Activated CD4-positive, CD25-positive, alpha-beta regulatory T cell (primary cell): ENCODE data around the gene ATP5MC3.

ENCODE experiments used
- DNase-seq, 4 experiments: peaks; one replicate each; lab custom pipeline; 2025; lab: John Stamatoyannopoulos, UW

Gene ATP5MC3

DNA sequence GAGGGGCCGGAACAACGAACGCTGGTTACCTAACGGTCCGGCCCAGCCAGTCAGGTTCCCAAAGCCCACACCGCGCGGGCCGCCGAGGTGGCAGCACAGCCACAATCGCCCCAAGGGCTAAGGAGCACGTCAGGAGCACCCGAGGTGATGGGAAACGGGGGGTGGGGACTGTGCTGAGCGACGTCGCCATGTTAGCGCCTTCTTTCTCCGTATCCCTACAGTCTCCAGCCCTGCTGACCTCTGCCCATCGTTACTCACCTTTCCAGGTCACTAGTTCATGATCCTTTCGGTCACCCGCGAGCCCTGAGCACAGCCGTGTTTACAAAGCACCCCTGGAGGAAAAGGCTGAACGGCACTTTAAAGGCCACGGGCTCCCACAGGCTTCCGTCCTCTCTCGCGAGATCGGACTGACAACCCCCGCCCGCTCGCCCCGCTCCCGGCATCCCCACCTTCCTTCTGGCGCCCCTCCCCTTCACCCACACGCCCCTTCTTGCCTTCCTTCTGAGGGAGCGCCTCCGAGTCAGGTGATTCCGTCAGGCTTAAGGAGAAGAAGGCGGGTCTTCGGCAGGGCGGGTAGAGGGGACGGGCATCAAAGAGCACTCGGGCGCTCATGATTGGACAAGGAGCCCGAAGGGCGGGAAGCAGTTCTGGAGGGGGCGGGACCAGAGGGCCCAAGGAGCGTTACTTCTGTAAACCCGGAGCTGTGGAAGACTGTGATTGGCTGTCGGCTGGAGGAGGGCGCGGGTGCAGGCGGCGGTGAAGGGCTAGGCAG lies 13.5 kb downstream of the ATP5MC3 start, which contains the start of gene ATF2:
Gene ATF2 (minus strand): TSS at position 412 of the 772 bp plus-strand sequence. CDS start 31,760 bp downstream, outside the sequence.
- DNase-seq, result peak; percentile 93 to 96 (median 94)

- no peak for DNase-seq
These were observed 14.3 kb downstream of the ATP5MC3 start for GRCh38 chr2:175167076-175167791.

- DNase-seq, result no peak
These were observed 15.2 kb downstream of the ATP5MC3 start for GRCh38 chr2:175166216-175166824.

GRCh38 chr2:175164235-175164634 lies 17.3 kb downstream of the ATP5MC3 start:
- DNase-seq, result no peak

GRCh38 chr2:175158894-175159293 lies 22.6 kb downstream of the ATP5MC3 start:
- no peak for DNase-seq

DNA sequence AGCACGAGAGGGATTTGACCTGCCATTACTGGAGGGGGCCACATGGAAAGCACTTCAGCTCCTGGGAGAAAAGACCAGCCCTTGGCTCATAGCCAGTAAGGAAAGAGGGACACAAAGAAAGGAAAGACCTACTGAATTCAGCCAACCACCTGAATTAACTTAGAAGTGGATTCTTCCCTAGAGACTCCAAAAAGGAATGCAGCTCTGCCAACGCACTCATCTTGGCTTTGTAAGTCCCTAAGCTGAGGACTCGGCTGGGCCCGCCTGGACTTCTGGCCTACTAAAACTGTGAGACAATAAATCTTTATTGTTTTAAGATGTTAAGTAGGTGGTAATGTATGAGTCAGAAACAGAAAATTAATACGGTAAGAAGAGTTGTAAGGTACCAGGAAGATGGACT lies 25.0 kb downstream of the ATP5MC3 start:
- no peak for DNase-seq

GRCh38 chr2:175154661-175155082 lies 26.8 kb downstream of the ATP5MC3 start:
- no peak for DNase-seq

DNA sequence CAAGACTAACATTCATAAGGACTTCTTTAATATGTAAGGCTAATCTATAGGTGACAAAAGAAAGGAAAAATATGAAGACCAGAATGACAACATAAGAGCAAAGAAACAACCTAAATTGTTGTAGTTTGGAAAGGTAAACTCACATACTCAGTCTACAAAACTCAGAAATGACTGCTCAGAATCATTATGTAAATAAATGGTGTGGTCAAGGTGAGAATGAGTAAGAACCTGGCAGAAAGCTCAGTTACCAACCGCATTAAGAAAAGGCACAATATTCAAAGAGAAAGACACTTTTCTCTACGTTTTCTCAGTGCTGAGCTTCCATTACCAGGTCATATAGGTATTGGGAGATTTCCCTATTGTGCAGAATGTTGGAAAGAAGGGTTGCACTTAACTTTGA lies 29.3 kb downstream of the ATP5MC3 start:
- no peak for DNase-seq

GRCh38 chr2:175151791-175152190 lies 29.7 kb downstream of the ATP5MC3 start:
- no peak for DNase-seq

- no peak for DNase-seq
These were observed 34.3 kb downstream of the ATP5MC3 start for GRCh38 chr2:175147186-175147585.

DNA sequence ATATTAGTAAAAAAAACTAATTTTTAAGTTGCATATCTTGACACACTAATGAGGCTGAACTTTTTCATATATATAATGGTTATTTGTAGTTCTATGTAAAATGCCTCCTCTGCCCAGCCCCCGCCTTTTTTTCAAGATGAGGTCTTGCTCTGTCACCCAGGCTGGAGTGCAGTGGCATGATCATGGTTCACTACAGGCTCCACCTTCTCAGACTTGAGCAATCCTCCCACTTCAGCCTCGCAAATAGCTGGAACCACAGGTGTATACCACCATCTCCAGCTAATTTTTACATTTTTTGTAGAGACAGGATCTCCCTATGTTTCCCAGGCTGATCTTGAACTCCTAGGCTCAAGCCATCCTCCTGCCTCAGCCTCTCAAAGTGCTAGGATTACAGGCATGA lies 37.8 kb downstream of the ATP5MC3 start:
- DNase-seq, result no peak

DNA sequence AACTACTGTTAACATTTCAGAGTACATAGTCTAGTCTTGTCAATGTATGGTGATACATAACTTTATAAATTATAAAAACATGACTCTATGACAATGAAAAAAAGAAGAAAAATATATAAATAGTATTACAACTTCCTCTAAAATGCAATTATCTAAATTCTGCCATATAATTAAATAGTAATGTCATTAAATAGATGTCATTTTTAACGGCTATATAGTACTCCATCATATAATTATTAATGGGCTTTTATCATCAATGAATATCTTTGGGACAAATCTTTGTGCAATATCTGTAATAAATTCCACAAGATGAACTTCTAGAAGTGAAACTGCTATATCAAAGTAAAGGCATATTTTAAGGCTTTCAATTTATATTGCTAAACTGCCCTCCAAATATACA lies 38.3 kb downstream of the ATP5MC3 start:
- DNase-seq, result no peak

DNA sequence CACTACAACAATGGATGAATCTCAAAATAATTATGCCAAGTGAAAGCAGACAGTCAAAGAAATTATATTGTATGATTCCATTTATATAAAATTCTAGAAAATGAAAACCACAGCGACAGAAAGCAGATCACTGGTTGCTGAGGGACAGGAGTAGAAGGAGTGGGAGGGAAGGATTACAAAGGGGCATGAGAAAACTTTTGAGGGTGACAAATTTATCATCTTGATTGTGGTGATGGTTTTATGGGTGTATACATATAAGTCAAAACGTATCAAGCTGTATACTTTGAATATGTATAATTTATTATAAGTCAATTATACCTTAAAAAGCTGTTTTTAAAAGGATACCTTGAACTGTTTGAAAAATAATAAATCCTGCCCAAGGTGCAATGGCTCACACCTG lies 41.2 kb downstream of the ATP5MC3 start:
- DNase-seq, result no peak

DNA sequence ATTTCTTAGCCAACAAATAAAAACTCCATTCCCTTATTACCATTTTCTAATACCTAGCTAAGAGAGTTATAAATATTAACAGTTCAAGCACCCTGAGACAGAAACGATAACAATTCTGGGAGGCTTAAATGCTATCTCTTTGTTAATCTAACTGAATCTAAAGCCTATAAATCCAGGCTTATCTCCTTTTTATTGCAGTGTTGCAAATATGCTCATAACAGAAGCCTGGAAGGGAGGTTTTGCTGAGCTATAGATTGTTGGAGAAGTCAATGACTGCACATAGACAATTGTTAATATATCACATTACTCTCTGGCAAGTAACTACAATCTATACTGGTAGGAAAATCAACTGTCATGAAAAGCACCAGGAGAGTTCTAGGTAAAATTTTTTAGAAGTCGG lies 43.7 kb downstream of the ATP5MC3 start:
- no peak for DNase-seq

DNA sequence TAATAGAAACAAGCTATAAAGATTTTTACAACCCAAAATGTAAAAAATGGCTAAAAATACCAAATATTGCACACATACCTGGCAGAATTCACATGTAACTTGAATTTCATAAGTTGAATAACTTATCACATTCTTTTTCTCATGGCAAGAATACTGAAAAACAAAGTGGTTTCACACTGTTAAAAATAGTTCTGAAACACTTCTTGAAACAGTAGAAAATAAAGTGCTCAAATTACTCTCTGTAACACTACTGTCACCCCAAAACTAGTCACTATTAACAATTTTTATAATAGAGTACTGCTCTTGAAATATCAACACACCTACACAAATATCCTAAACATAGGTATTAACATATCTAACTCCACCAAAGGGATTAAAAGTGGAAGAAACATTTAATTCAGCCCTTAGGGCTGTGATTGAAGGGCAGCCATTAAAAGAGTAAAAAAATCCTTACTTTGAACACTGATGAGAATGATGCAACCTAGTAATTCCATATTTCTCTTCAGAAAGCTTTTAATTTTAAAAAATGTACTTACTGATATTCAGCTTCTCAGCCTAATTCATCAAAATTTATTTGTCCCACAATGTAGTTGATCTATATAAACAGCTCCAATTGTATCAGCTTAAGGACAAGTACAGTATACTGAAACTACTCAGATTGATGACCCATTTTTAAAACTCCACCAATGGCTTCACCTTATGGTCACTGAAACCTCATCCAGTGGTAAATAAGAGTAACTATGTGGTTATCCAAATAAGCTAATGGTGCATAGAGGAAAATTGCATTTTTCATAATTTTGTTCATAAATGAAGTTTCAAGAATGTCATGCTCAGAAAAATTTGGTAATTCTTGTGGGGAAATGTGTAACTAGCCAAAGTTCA lies 44.9 kb downstream of the ATP5MC3 start:
- DNase-seq, result no peak

GRCh38 chr2:175135862-175136261 lies 45.6 kb downstream of the ATP5MC3 start:
- DNase-seq, result no peak

GRCh38 chr2:175135177-175135576 lies 46.3 kb downstream of the ATP5MC3 start:
- DNase-seq, result no peak

GRCh38 chr2:175131252-175131651 lies 50.3 kb downstream of the ATP5MC3 start:
- no peak for DNase-seq

GRCh38 chr2:175126661-175127060 lies 54.8 kb downstream of the ATP5MC3 start:
- no peak for DNase-seq
